Gastroesophageal sphincter (tissue), 4 donors: ENCODE data around the gene COL12A1. TPM values are rescaled to one million over a fixed set of nuclear protein-coding genes. Genes with fewer than 3 reads are reported as not detected.
"Not testable (repeated sequence)": the region's sequence is repeated elsewhere in the genome, so short reads cannot be mapped to it uniquely, and the experiment has no call there.

ENCODE experiments used
- ATAC-seq: fragments of 150-250 bp; one replicate; pipeline ENCODE4 v1.9.1; 2016; ENCODE audit warnings: mild to moderate bottlenecking, moderate library complexity
- H3K27ac ChIP-seq, 4 donors: fragments of 200-600 bp; sonication (generic) in 3 of 4; 1 replicate in 3 of 4; 2 replicates in 1 of 4; pipeline ENCODE4 v1.5.1; 2016 to 2019
- H3K27me3 ChIP-seq: fragments of 200-600 bp; sonication (generic); one replicate; pipeline ENCODE4 v1.5.1; 2019
- H3K36me3 ChIP-seq, 2 donors: fragments of 200-600 bp; sonication (generic); one replicate each; pipeline ENCODE4 v1.5.1; 2019; ENCODE audit warnings: control low read depth in 1 of 2
- H3K4me1 ChIP-seq, 3 donors: fragments of 200-600 bp; sonication (generic); 1 replicate in 2 of 3; 2 replicates in 1 of 3; pipeline ENCODE4 v1.5.1; 2016 to 2019; ENCODE audit warnings: control low read depth in 2 of 3
- H3K4me3 ChIP-seq, 2 donors: fragments of 200-600 bp; sonication (generic); one replicate each; pipeline ENCODE4 v1.5.1; 2019; ENCODE audit warnings: mild to moderate bottlenecking in 1 of 2, moderate library complexity in 1 of 2
- H3K9me3 ChIP-seq, 3 donors: fragments of 200-600 bp; sonication (generic); one replicate each; pipeline ENCODE4 v1.5.1; 2017 to 2019; ENCODE audit warnings: control low read depth in 2 of 3
- CTCF ChIP-seq, 4 experiments: fragments of 200-600 bp in 2 of 4; fragments of 450-650 bp in 2 of 4; sonication (generic) in 1 of 4; IDR thresholded peaks; one replicate each; pipeline ENCODE4 v1.5.1; 2017 to 2019; ENCODE audit warnings: antibody characterized with exemption in 4 of 4, mild to moderate bottlenecking in 2 of 4, moderate library complexity in 2 of 4
- EP300 ChIP-seq: sonication (generic); formaldehyde crosslinking; IDR thresholded peaks from one replicate; pipeline ENCODE4 v1.6.1; 2017; ENCODE audit warnings: antibody characterized with exemption, mild to moderate bottlenecking
- POLR2A ChIP-seq, 2 donors: fragments of 450-650 bp; IDR thresholded peaks; one replicate each; pipeline ENCODE4 v1.6.1; 2017; ENCODE audit warnings: antibody characterized with exemption in 2 of 2, mild to moderate bottlenecking in 2 of 2, moderate library complexity in 1 of 2
- POLR2AphosphoS5 ChIP-seq: sonication (generic); formaldehyde crosslinking; IDR thresholded peaks from one replicate; pipeline ENCODE4 v1.6.1; 2017; ENCODE audit warnings: antibody characterized with exemption
- WGBS, 2 donors: methylation state at CpG; one replicate each; pipeline ENCODE4 v1.1.5; 2018; ENCODE audit warnings: low coverage in 1 of 2; 5-methylcytosine and 5-hydroxymethylcytosine counted together
- total RNA-seq, 4 donors: library from RNA; depleted of rRNA; stranded (reverse); fragments of >200 nt; gene quantifications; one replicate each; pipeline ENCODE4 v1.1.0, GENCODE V29; 2016

Gene COL12A1
- total RNA-seq, 4 donors from 2014 or later: 101 to 560 (median 237) TPM

DNA sequence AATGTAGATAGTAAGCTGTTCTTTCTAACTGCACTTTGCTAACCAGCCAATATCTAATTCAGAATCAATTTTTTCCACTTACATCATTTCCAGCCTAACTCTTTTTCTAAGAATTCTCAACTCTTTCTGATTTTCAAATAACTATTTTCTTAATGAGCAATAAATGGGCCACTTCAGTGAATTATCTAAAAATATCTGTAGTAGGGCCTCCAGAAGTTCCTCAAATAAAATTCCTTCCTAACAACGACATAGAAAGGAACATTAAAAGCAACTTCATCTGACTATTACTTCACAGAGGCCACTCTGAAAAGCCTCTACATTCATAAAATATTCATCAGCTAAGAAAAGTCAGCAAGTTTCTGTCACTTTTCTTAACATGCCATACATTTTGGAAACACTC lies 4.8 kb downstream of the COL12A1 start:
- ATAC-seq: no peak
- Histone ChIP-seq H3K36me3 (no peaks in the 10 kb centered on the region), H3K4me3 (no peak overlapping the region), H3K27me3 (peaks cover 14% of the 10 kb centered on the region), H3K9me3 (no peaks in the 10 kb centered on the region), H3K4me1 (peaks cover 3 to 80% (median 3%) of the 10 kb centered on the region in 3 donors), H3K27ac (peak overlapping the region; percentile 79 to 96 (median 94))
- 4 to 14% methylated on average over 1 of the region's 1 CpG for WGBS, 2 donors
- TF ChIP-seq POLR2A (IDR thresholded peaks at IDR 0.05) (no peak), EP300 (no peak), POLR2AphosphoS5 (no peak), CTCF (IDR thresholded peaks at IDR 0.05) (no peak)

- H3K9me3 ChIP-seq: no peaks in the 10 kb centered on the region
- H3K36me3 ChIP-seq: no peaks in the 10 kb centered on the region
- H3K4me3 ChIP-seq: no peak overlapping the region
- H3K27me3 ChIP-seq: peaks cover 5% of the 10 kb centered on the region
- 14 to 27% methylated on average over 1 of the region's 3 CpGs for WGBS, 2 donors
- peak overlapping the region; percentile 13 to 96 (median 60) for H3K27ac ChIP-seq
- TF ChIP-seq POLR2A (IDR thresholded peaks at IDR 0.05): no peak
- no peak for TF ChIP-seq EP300
- TF ChIP-seq CTCF (IDR thresholded peaks at IDR 0.05): no peak
- TF ChIP-seq POLR2AphosphoS5: no peak
- peaks cover 3 to 69% (median 3%) of the 10 kb centered on the region in 3 donors for H3K4me1 ChIP-seq
- no peak for ATAC-seq
Measured at GRCh38 chr6:75199889-75200288, 6.0 kb downstream of the COL12A1 start.

DNA sequence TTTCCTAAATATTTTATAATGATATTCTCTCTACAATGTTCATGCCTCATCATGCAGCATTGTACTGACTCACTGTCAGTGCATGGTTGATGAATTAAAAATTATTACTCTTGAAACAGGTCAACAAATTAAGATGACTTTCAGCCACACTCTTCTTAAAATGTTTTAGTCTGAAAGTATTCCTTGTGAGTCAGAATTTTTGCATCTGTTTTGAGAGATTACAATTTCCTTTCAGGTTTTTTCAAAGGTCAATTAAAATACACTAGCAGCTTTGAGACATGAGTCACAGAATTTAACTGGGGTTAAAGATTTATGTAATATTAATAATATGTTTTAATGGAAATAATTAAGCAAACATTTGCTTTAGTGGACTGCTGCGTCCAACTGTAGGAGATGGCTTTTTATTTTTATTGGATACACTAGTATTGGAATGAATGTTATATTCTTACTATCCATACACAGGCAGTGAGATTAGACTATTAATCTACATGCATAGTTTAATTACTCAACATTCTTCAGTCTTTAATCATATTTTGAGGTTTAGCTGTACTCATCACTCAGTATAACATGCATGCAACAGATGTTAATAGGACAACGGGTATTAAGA lies 9.7 kb downstream of the COL12A1 start:
- no peak for ATAC-seq
- Histone ChIP-seq H3K36me3 (peaks cover 0 to 28% of the 10 kb centered on the region in 2 donors), H3K4me1 (peaks cover 3 to 33% (median 3%) of the 10 kb centered on the region in 3 donors), H3K27me3 (no peaks in the 10 kb centered on the region), H3K9me3 (no peaks in the 10 kb centered on the region), H3K4me3 (no peak overlapping the region), H3K27ac (no peak overlapping the region)
- 19 to 27% methylated on average over 2 of the region's 2 CpGs for WGBS, 2 donors
- TF ChIP-seq CTCF (IDR thresholded peaks at IDR 0.05) (no peak), POLR2A (IDR thresholded peaks at IDR 0.05) (no peak), EP300 (no peak), POLR2AphosphoS5 (no peak)

DNA sequence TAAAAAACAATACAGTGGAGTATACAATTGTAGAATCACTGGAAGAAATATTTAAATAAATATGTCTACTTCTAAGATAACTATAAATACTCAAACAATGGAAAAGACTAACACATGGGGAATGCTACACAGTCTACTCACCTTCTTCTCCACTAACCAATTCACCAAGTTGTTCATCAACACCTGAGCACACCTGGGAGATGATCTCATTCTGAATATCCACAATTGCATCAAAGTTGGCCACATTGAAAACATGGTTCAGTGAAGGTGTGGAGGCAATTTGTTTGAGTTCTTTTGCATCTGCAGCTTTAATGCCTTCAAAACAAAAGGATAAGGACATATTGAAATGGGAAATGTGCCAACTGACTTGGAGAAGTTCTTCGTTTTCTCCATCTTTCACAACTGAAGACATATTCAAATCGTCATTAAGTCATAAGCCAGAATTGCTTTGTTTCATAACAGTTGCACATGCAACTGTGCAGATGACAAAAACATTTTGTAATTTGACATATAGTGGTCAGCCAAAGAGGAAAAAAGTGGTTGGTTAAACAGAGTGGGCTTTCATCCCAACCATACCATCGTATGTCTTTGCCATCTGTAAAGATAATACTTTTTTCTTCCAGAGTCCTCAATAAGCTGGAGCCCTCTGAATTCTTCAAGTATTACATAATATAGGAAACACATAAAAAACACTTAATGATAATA lies 17.5 kb downstream of the COL12A1 start:
- H3K4me1 ChIP-seq: no peaks in the 10 kb centered on the region
- no peak for ATAC-seq
- no peaks in the 10 kb centered on the region for H3K27me3 ChIP-seq
- H3K36me3 ChIP-seq: peaks cover 0 to 77% of the 10 kb centered on the region in 2 donors
- H3K27ac ChIP-seq: no peak overlapping the region
- no peak for TF ChIP-seq POLR2A (IDR thresholded peaks at IDR 0.05)
- no peak for TF ChIP-seq EP300
- no peak for TF ChIP-seq CTCF (IDR thresholded peaks at IDR 0.05)
- TF ChIP-seq POLR2AphosphoS5: no peak
- WGBS, 2 donors: 48 to 51% methylated on average over 3 of the region's 3 CpGs
- H3K9me3 ChIP-seq: peaks cover 0 to 4% (median 3%) of the 10 kb centered on the region in 3 donors
- no peak overlapping the region for H3K4me3 ChIP-seq

DNA sequence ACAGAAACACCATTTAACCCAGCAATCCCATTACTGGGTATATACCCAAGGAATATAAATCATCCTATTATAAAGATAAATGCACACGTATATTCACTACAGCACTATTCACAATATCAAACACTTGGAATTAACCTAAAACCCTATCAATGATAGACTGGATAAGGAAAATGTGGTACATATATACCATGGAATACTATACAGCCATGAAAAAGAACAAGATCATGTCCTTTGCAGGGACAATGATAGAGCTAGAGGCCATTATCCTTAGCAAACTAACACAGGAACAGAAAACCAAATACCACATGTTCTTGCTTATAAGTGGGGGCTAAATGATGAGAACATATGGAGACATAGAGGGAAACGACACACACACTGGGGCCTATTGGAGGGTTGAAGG lies 19.3 kb downstream of the COL12A1 start:
- H3K4me1 ChIP-seq, ATAC-seq, H3K4me3 ChIP-seq, H3K27ac ChIP-seq, H3K27me3 ChIP-seq, H3K9me3 ChIP-seq: not testable (repeated sequence)
- WGBS, 2 donors: 42 to 50% methylated on average over 2 of the region's 2 CpGs
- H3K36me3 ChIP-seq: peaks cover 0 to 78% of the 10 kb centered on the region in 2 donors
